ENCODE results near the gene OR52J3. TPM values are rescaled to one million over a fixed set of nuclear protein-coding genes. Genes with fewer than 3 reads are reported as not detected.

OR52J3 gene
- total and polyA plus RNA-seq, 2 donors (not counting 3 experiments of a cell fraction or from before 2014, with no cell fraction given): not detected

DNA sequence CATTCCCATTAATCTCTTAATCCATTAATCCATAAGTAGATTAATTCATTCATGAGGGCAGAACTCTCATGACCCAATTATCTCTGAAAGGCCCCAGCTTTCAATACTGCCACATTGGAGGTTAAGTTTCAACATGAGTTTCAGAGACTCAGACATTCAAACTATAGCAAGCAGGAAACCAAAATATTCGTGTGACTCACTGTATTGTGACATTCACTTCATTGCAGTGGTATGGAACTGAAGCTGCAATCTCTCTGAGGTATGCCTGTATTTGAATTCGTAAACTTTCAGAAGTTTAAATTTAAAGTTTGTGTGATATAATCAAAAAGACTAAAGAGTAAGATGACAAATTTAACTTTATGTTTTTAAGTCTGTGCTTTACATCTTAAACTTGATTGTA lies 2.9 kb upstream of the OR52J3 start:
- DNase-seq (ENCODE audit: low read depth, low spot score): no peak
- H3K4me2 ChIP-seq (ENCODE audit: insufficient read depth, low read length): no peak overlapping the region
- dilution Hi-C loops (cut with MboI; ENCODE audit: extremely low pct_ligation_motif_present, low sequenced_read_pairs): no loop called here

DNA sequence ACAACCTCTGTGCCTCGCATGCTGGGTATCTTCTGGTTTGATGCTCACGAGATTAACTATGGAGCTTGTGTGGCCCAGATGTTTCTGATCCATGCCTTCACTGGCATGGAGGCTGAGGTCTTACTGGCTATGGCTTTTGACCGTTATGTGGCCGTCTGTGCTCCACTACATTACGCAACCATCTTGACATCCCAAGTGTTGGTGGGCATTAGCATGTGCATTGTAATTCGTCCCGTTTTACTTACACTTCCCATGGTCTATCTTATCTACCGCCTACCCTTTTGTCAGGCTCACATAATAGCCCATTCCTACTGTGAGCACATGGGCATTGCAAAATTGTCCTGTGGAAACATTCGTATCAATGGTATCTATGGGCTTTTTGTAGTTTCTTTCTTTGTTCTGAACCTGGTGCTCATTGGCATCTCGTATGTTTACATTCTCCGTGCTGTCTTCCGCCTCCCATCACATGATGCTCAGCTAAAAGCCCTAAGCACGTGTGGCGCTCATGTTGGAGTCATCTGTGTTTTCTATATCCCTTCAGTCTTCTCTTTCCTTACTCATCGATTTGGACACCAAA lies 516 bp downstream of the OR52J3 start:
- H3K4me2 ChIP-seq (ENCODE audit: insufficient read depth, low read length): no peak overlapping the region
- H3K27me3 ChIP-seq (ENCODE audit: control insufficient read depth in 2 of 2, insufficient read depth in 2 of 2, low read length in 2 of 2): no peaks in the 10 kb centered on the region
- no peak overlapping the region for H3K4me3 ChIP-seq (replicated peaks in 1 of 3; ENCODE audit: insufficient read depth in 1 of 3, low read depth in 1 of 3, low read length in 3 of 3)
- CTCF ChIA-PET: no interaction called here
- DNase-seq (ENCODE audit: low read depth, low spot score): no peak
- intact Hi-C loops (cut with micrococcal nuclease) (no loop called here), dilution Hi-C loops (cut with MboI; ENCODE audit: extremely low pct_ligation_motif_present, low sequenced_read_pairs) (no loop called here)
- FAIRE-seq: no peak
- no peaks in the 10 kb centered on the region for H3K9me3 ChIP-seq (replicated peaks; ENCODE audit: control insufficient read depth, insufficient read depth, low read length)
- no peaks in the 10 kb centered on the region for H3K79me2 ChIP-seq (ENCODE audit: control insufficient read depth, insufficient read depth, low read length)
- H2AFZ ChIP-seq (ENCODE audit: low read depth, low read length): no peak overlapping the region
- H3K9ac ChIP-seq (replicated peaks; ENCODE audit: extremely low read depth, insufficient read depth, low read length): no peak overlapping the region
- no peaks in the 10 kb centered on the region for H4K20me1 ChIP-seq (replicated peaks; ENCODE audit: control insufficient read depth, extremely low read depth, insufficient read depth, low read length)
- TF ChIP-seq, protein P1, sequence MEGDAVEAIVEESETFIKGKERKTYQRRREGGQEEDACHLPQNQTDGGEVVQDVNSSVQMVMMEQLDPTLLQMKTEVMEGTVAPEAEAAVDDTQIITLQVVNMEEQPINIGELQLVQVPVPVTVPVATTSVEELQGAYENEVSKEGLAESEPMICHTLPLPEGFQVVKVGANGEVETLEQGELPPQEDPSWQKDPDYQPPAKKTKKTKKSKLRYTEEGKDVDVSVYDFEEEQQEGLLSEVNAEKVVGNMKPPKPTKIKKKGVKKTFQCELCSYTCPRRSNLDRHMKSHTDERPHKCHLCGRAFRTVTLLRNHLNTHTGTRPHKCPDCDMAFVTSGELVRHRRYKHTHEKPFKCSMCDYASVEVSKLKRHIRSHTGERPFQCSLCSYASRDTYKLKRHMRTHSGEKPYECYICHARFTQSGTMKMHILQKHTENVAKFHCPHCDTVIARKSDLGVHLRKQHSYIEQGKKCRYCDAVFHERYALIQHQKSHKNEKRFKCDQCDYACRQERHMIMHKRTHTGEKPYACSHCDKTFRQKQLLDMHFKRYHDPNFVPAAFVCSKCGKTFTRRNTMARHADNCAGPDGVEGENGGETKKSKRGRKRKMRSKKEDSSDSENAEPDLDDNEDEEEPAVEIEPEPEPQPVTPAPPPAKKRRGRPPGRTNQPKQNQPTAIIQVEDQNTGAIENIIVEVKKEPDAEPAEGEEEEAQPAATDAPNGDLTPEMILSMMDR (IDR thresholded peaks at IDR 0.05; ENCODE audit: extremely low read depth in 1 of 2, insufficient read depth in 1 of 2, low read depth in 1 of 2, low read length in 2 of 2): no peak
- TF ChIP-seq GATA2 (IDR thresholded peaks at IDR 0.05; ENCODE audit: insufficient read depth, insufficient read length, low read depth, low read length) (no peak), POLR2AphosphoS5 (IDR thresholded peaks at IDR 0.05; ENCODE audit: insufficient read depth, low read depth, low read length) (no peak), JUN (IDR thresholded peaks at IDR 0.05; ENCODE audit: borderline replicate concordance, insufficient read depth, insufficient read length, low read depth) (no peak), POLR2A (IDR thresholded peaks at IDR 0.05; ENCODE audit: low read depth, low read length) (no peak), MYC (IDR thresholded peaks at IDR 0.05; ENCODE audit: low read depth, low read length) (no peak), EZH2 (IDR thresholded peaks at IDR 0.05; ENCODE audit: borderline replicate concordance, low read depth, low read length, severe bottlenecking) (no peak), FOS (IDR thresholded peaks at IDR 0.05; ENCODE audit: borderline replicate concordance, insufficient read depth, low read length) (no peak)
- TF ChIP-seq, protein P2, sequence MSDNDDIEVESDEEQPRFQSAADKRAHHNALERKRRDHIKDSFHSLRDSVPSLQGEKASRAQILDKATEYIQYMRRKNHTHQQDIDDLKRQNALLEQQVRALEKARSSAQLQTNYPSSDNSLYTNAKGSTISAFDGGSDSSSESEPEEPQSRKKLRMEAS (IDR thresholded peaks at IDR 0.05; ENCODE audit: insufficient read depth, insufficient read length): no peak
- no TSS peak for BruUV-seq (replicated peaks)
- H3K27ac ChIP-seq (ENCODE audit: insufficient read depth, low read depth, low read length): no peak overlapping the region
- H3K36me3 ChIP-seq (ENCODE audit: control insufficient read depth in 2 of 2, extremely low read depth in 1 of 2, insufficient read depth in 2 of 2, low read length in 2 of 2): no peaks in the 10 kb centered on the region
- POLR2A ChIA-PET: no interaction called here
- no peaks in the 10 kb centered on the region for H3K9me1 ChIP-seq (replicated peaks; ENCODE audit: control insufficient read depth, extremely low read depth, insufficient read depth, low read length)
- H3K4me1 ChIP-seq (ENCODE audit: control insufficient read depth, extremely low read depth, insufficient read depth, low read length): no peaks in the 10 kb centered on the region

More for the DNA sequence above, 2.9 kb upstream of the OR52J3 start:
- FAIRE-seq: no peak
- H3K9ac ChIP-seq (replicated peaks; ENCODE audit: extremely low read depth, insufficient read depth, low read length): no peak overlapping the region
- no peak for TF ChIP-seq GATA2 (IDR thresholded peaks at IDR 0.05; ENCODE audit: insufficient read depth, insufficient read length, low read depth, low read length)
- TF ChIP-seq JUN (IDR thresholded peaks at IDR 0.05; ENCODE audit: borderline replicate concordance, insufficient read depth, insufficient read length, low read depth): no peak
- no peak for TF ChIP-seq POLR2AphosphoS5 (IDR thresholded peaks at IDR 0.05; ENCODE audit: insufficient read depth, low read depth, low read length)
- TF ChIP-seq, protein P1 (IDR thresholded peaks at IDR 0.05; ENCODE audit: extremely low read depth in 1 of 2, insufficient read depth in 1 of 2, low read depth in 1 of 2, low read length in 2 of 2): no peak
- TF ChIP-seq EZH2 (IDR thresholded peaks at IDR 0.05; ENCODE audit: borderline replicate concordance, low read depth, low read length, severe bottlenecking): no peak
- H3K9me1 ChIP-seq (replicated peaks; ENCODE audit: control insufficient read depth, extremely low read depth, insufficient read depth, low read length): no peaks in the 10 kb centered on the region
- H3K27ac ChIP-seq (ENCODE audit: insufficient read depth, low read depth, low read length): no peak overlapping the region
- intact Hi-C loops (cut with micrococcal nuclease): no loop called here
- H3K27me3 ChIP-seq (ENCODE audit: control insufficient read depth in 2 of 2, insufficient read depth in 2 of 2, low read length in 2 of 2): no peaks in the 10 kb centered on the region
- no peaks in the 10 kb centered on the region for H3K79me2 ChIP-seq (ENCODE audit: control insufficient read depth, insufficient read depth, low read length)
- ChIA-PET POLR2A (no interaction called here), CTCF (no interaction called here)
- H3K4me1 ChIP-seq (ENCODE audit: control insufficient read depth, extremely low read depth, insufficient read depth, low read length): no peaks in the 10 kb centered on the region
- no peaks in the 10 kb centered on the region for H4K20me1 ChIP-seq (replicated peaks; ENCODE audit: control insufficient read depth, extremely low read depth, insufficient read depth, low read length)
- no peaks in the 10 kb centered on the region for H3K9me3 ChIP-seq (replicated peaks; ENCODE audit: control insufficient read depth, insufficient read depth, low read length)
- no peak overlapping the region for H3K4me3 ChIP-seq (replicated peaks in 1 of 3; ENCODE audit: insufficient read depth in 1 of 3, low read depth in 1 of 3, low read length in 3 of 3)
- BruUV-seq (replicated peaks): no TSS peak
- H3K36me3 ChIP-seq (ENCODE audit: control insufficient read depth in 2 of 2, extremely low read depth in 1 of 2, insufficient read depth in 2 of 2, low read length in 2 of 2): no peaks in the 10 kb centered on the region
- H2AFZ ChIP-seq (ENCODE audit: low read depth, low read length): no peak overlapping the region
